Endothelial cell (in vitro differentiated cells): ENCODE measurements around the gene BRAT1. TPM values are rescaled to one million over a fixed set of nuclear protein-coding genes. Genes with fewer than 3 reads are reported as not detected.

Experiments
- DNase-seq: peaks from one replicate; pipeline ENCODE4 v3.0.0; 2021; ENCODE audit warnings: low spot score
- H3K27ac Mint-ChIP-seq: one replicate; pipeline ENCODE4 v1.8.0; 2021; ENCODE audit warnings: mixed read lengths, inconsistent platforms; ENCODE audit not compliant: unreplicated experiment
- H3K27me3 Mint-ChIP-seq: one replicate; pipeline ENCODE4 v1.8.0; 2021; ENCODE audit warnings: mild to moderate bottlenecking, moderate library complexity, mixed read lengths, inconsistent platforms; ENCODE audit not compliant: unreplicated experiment
- H3K36me3 Mint-ChIP-seq: one replicate; pipeline ENCODE4 v1.8.0; 2021; ENCODE audit warnings: mild to moderate bottlenecking, low read depth, mixed read lengths, inconsistent platforms; ENCODE audit not compliant: unreplicated experiment
- H3K4me1 Mint-ChIP-seq: one replicate; pipeline ENCODE4 v1.8.0; 2021; ENCODE audit warnings: mild to moderate bottlenecking, mixed read lengths, inconsistent platforms; ENCODE audit not compliant: unreplicated experiment
- H3K4me3 Mint-ChIP-seq: one replicate; pipeline ENCODE4 v1.8.0; 2021; ENCODE audit warnings: mild to moderate bottlenecking, mixed read lengths, inconsistent platforms; ENCODE audit not compliant: unreplicated experiment
- H3K9me3 Mint-ChIP-seq: one replicate; pipeline ENCODE4 v1.8.0; 2021; ENCODE audit warnings: mixed read lengths, inconsistent platforms; ENCODE audit not compliant: unreplicated experiment
- CTCF ChIP-seq: fragments of 200-600 bp; sonication (generic); IDR thresholded peaks from one replicate; pipeline ENCODE4 v1.5.0; 2021; ENCODE audit warnings: antibody characterized with exemption; ENCODE audit not compliant: unreplicated experiment
- total RNA-seq: library from RNA; stranded (reverse); fragmentation: NEBNext Ultra II Directional; extraction: Animal tissue kit (Norgen Biotek cat#: 25700); gene quantifications from one replicate; pipeline ENCODE4 v1.2.1, GENCODE V29; 2021; ENCODE audit not compliant: unreplicated experiment

BRAT1 gene
- total RNA-seq, 1 donor from 2014 or later: 34.0 TPM

GRCh38 chr7:2576742-2577491 lies 21.6 kb upstream of the BRAT1 start:
- H3K4me1 Mint-ChIP-seq: no peaks in the 10 kb centered on the region
- peak overlapping the region; percentile 33 for H3K4me3 Mint-ChIP-seq
- DNase-seq: no peak
- peaks cover 8% of the 10 kb centered on the region for H3K36me3 Mint-ChIP-seq
- H3K9me3 Mint-ChIP-seq: no peaks in the 10 kb centered on the region
- peak overlapping the region; percentile 57 for H3K27ac Mint-ChIP-seq
- TF ChIP-seq CTCF: no peak
- H3K27me3 Mint-ChIP-seq: peaks cover 4% of the 10 kb centered on the region

- H3K9me3 Mint-ChIP-seq: no peaks in the 10 kb centered on the region
- TF ChIP-seq CTCF: no peak
- H3K36me3 Mint-ChIP-seq: peaks cover 8% of the 10 kb centered on the region
- H3K27me3 Mint-ChIP-seq: peaks cover 4% of the 10 kb centered on the region
- H3K4me1 Mint-ChIP-seq: no peaks in the 10 kb centered on the region
- no peak overlapping the region for H3K4me3 Mint-ChIP-seq
- no peak overlapping the region for H3K27ac Mint-ChIP-seq
- no peak for DNase-seq
Observed at GRCh38 chr7:2575733-2576340, 20.5 kb upstream of the BRAT1 start.

- Mint-ChIP-seq H3K36me3 (peaks cover 8% of the 10 kb centered on the region), H3K9me3 (no peaks in the 10 kb centered on the region), H3K4me3 (no peak overlapping the region), H3K4me1 (no peaks in the 10 kb centered on the region), H3K27ac (no peak overlapping the region), H3K27me3 (peaks cover 4% of the 10 kb centered on the region)
- DNase-seq: no peak
- no peak for TF ChIP-seq CTCF
Observed at GRCh38 chr7:2575046-2575732, 19.9 kb upstream of the BRAT1 start.

GRCh38 chr7:2573761-2574160 lies 18.4 kb upstream of the BRAT1 start:
- Mint-ChIP-seq H3K4me3 (no peak overlapping the region), H3K27me3 (peaks cover 2% of the 10 kb centered on the region), H3K4me1 (no peaks in the 10 kb centered on the region), H3K36me3 (peaks cover 6% of the 10 kb centered on the region), H3K27ac (no peak overlapping the region), H3K9me3 (no peaks in the 10 kb centered on the region)
- TF ChIP-seq CTCF: no peak
- no peak for DNase-seq
